C4-2B (cell line): ENCODE measurements around the gene DDX3X.
"Not testable (repeated sequence)": the region's sequence is repeated elsewhere in the genome, so short reads cannot be mapped to it uniquely, and the experiment has no call there.

ENCODE experiments used
- H3K27ac ChIP-seq: fragments of 450-650 bp; 2 replicates; pipeline ENCODE4 v1.5.1; 2017
- CTCF ChIP-seq: fragments of 450-650 bp; conservative IDR thresholded peaks from 2 replicates; pipeline ENCODE4 v1.5.1; 2017; ENCODE audit warnings: mild to moderate bottlenecking
- ZFX ChIP-seq: fragments of 450-650 bp; IDR thresholded peaks from 2 replicates; pipeline ENCODE4 v1.6.1; 2017

The DDX3X gene

GRCh38 chrX:41406201-41406600 lies 72.2 kb downstream of the DDX3X start:
- TF ChIP-seq CTCF (no peak), ZFX (no peak)
- H3K27ac ChIP-seq: no peak overlapping the region

GRCh38 chrX:41407816-41408215 lies 73.9 kb downstream of the DDX3X start:
- TF ChIP-seq ZFX (no peak), CTCF (no peak)
- no peak overlapping the region for H3K27ac ChIP-seq

GRCh38 chrX:41408576-41408975 lies 74.6 kb downstream of the DDX3X start:
- TF ChIP-seq CTCF: no peak
- no peak for TF ChIP-seq ZFX
- H3K27ac ChIP-seq: no peak overlapping the region

GRCh38 chrX:41409006-41409405 lies 75.0 kb downstream of the DDX3X start:
- TF ChIP-seq ZFX (no peak), CTCF (no peak)
- no peak overlapping the region for H3K27ac ChIP-seq

- not testable (repeated sequence) for H3K27ac ChIP-seq
Measured at GRCh38 chrX:41411222-41411621, 77.3 kb downstream of the DDX3X start.

GRCh38 chrX:41412261-41413081 lies 78.5 kb downstream of the DDX3X start:
- no peak for TF ChIP-seq ZFX
- TF ChIP-seq CTCF: no peak
- no peak overlapping the region for H3K27ac ChIP-seq
